Stimulated activated CD8-positive, alpha-beta memory T cell treated with anti-CD3 and anti-CD28 coated beads, Interleukin-4, amount 100 ng/mL, for 24 hours (primary cell): ENCODE measurements around the gene ST8SIA6.
"Not testable (repeated sequence)": the region's sequence is repeated elsewhere in the genome, so short reads cannot be mapped to it uniquely, and the experiment has no call there.

ENCODE experiments used
- DNase-seq: peaks from one replicate; pipeline ENCODE4 v3.0.0-alpha.2; 2020; ENCODE audit warnings: low read depth

The ST8SIA6 gene

GRCh38 chr10:17344206-17344605 lies 110.2 kb downstream of the ST8SIA6 start:
- DNase-seq = no peak

DNA sequence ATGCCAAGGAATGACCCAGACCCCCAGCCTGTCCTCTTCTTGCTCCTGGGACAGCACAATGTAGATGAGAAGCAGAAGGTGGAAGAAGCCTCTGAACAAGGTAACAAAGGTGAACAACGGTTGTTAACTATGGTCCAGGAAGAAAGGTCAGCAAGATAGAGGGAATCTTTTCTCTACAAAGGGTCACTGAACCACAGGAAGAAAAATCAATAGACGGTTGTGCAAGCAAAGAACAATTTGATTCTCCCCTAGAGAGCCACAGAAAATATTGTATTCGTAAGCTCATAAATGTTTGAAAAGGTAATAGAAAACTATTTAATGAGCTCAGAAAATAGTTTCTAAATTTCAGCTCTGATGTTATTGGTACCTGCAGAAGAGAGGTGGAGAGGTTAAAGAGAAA lies 111.3 kb downstream of the ST8SIA6 start:
- DNase-seq = no peak

DNA sequence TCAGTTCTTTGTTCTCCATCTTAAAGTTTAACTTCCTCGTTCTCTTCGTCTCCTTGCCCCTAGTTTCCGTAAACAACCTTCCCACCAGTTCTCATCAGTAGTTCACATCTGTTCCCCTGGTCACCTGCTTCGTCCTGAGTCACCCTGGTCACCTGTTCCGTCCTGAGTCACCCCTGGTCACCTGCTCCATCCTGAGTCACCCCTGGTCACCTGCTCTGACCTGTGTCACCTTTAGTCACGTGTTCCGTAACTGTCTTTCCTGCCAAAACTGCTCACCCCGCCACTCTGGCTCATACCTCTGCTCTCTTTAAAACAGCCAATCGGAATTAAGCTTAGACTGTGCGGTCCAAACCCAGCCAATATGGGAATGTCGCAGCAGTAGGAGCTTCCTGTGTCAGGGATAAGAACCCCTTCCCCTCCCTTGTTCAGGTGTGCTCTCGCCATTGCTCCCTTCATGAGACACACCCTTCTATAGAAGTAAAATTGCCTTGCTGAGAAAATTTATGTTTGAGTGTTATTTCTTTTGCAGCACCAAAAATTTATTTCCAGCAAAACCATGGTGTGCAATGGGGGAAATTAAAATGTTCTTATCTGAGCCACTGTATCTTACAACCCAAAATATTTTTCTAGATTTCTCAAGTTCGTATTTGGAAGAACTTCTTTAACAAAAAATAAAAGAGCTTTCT lies 114.1 kb downstream of the ST8SIA6 start:
- no peak for DNase-seq

GRCh38 chr10:17335065-17335464 lies 119.3 kb downstream of the ST8SIA6 start:
- DNase-seq = no peak

- DNase-seq = no peak
Observed at GRCh38 chr10:17330501-17330900, 123.9 kb downstream of the ST8SIA6 start.

GRCh38 chr10:17326377-17326776 lies 128.0 kb downstream of the ST8SIA6 start:
- DNase-seq = no peak

GRCh38 chr10:17321957-17322356 lies 132.4 kb downstream of the ST8SIA6 start:
- not testable (repeated sequence) for DNase-seq

GRCh38 chr10:17316488-17317170 lies 137.8 kb downstream of the ST8SIA6 start:
- no peak for DNase-seq

DNA sequence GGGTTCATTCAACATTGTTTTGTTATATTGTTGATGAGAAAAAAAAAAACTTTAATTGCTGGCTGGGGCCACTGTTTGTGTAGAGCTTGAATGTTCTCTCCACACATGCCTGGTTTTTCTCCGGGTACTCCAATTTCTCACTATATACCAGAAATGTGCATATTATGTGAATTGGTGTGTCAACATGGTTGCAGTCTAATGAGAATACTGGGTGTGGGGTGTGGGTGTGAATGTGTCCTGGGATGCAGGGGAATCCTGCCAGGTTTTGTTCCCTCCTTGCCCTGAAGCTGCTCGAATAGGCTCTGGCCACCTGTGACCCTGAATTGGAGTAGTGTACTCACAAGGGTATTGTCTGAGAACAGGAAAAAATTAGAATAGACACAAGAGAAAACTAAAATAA lies 145.0 kb downstream of the ST8SIA6 start:
- DNase-seq = no peak

DNA sequence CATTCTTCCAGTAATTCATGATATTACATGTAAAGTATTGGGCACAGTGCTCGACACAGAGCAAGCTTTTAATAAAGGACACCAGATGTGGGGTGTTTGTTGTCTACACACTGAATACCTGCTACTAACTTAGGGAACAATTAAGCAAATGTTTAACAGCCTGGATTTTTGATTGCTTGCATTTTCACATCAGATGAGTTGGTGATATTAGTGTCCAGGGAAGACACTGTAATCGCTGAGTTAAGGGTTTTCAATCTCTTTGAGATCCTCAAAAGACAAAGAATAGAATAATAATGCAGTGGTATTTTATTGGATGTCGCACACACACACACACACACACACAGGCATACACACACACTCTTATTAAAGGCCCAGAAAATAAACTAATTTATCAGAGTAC lies 147.3 kb downstream of the ST8SIA6 start:
- DNase-seq = no peak

DNA sequence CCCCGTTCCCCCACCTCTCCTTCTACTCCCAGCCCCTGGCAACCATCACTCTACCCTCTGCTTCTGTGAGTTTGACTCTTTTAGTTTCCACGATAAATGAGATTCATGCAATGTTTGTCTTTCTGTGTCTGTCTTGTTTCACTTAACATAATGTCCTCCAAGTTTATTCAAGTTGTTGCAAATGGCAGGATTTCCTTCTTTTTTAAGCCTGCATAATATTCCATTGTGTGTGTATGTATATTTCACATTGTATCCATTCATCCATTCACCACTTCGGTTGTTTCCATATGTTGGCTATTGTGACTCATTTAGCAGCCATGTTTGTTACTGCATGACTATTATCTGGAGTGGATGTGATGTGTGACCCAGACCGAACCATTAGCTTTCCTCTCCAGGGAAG lies 162.0 kb downstream of the ST8SIA6 start:
- DNase-seq = no peak

GRCh38 chr10:17290226-17290625 lies 164.2 kb downstream of the ST8SIA6 start:
- no peak for DNase-seq

DNA sequence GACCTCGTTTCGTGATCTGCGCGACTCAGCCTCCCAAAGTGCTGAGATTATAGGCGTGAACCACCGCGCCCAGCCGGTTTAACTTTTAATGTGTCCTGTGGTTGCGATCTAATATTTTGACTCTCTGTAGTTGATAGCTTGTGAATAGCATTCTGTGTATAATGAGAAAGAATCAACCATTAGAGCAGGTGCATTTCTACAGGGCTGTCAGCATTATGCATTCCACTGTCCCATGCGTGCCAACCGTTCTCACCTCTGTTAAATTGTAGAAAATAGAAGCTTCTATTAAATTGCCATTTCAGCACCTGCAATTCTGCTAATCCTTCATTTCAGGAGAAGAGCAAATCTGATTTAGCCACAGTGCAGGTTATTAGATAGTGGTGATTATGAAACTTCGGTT lies 164.6 kb downstream of the ST8SIA6 start:
- no peak for DNase-seq

DNA sequence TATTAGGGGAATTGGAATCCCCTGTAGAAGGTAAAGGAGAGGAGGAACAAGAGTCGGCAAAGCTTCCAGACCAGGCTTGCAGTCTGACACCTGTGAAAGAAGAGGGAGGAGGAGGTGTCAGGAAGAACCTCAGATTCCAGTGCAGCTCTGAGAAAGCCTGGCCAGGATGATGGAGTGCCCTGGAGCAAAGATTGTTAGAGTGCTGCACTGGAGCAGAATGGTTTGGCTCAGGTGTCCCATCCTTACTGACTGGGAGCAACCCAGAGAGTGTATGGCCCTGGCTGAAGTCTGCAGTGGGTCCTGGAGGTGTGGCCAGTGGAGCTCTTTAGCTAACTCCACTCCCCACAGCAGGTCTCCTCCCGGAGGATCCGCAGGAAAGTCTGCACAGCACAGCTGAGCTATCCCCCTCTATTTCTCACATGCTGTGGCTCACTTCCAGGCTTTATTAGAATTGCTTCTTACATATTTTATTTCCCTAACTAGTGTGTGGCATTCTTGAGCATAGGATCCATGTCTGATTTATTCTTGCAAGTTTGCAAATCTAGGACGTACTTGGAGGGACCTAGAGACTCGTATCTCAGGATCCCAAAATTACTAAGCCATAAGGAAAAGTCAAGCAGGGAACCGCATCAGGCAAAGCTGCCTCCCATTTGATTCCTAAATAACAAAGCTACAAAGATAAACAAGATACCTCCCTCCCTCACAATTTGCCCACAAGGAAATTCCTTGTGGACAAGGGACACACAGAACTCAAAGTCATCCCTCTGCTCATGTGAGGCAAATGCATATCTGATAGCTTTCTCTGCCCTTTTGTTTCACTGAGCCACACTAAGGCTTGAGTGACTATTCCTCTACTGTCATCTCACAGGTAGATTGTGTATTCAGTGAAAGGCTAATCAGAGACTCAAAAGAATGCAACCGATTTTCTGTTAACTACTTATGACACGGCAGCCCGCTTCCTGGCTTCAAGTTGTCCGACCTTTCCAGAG lies 167.5 kb downstream of the ST8SIA6 start:
- no peak for DNase-seq

- DNase-seq = no peak
Observed at GRCh38 chr10:17282311-17282710, 172.1 kb downstream of the ST8SIA6 start.

DNA sequence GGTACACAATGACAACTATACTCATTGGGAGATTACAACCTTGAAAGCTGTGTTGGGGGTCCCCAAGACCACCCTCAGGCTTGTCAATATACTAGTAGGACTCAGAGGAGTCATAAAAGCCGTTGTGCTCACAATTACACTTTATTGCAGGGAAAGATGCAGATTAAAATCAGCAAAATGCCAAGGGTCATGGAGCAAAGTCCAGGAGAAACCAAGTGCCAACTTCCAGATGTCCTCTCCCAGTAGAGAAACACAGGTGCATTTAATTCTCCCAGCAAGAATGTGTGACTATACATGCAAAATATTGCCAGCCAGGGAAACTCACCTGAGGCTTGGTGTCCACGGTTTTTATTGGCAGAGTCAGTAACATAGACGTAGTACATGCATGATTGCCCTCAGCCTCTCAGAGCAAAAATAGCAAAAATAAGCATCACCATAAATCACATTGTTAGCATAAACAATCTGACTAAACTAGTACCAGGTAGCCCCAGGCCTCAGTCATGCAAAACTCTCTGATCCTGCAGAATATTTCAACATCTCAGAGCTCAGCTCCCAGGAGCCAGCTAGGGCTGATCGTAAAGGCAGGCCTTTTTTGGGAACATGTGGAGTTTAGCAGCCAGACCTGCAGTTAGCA lies 175.7 kb downstream of the ST8SIA6 start:
- no peak for DNase-seq

GRCh38 chr10:17276756-17277424 lies 177.5 kb downstream of the ST8SIA6 start:
- DNase-seq = no peak

GRCh38 chr10:17273403-17273802 lies 181.0 kb downstream of the ST8SIA6 start:
- no peak for DNase-seq

- DNase-seq = no peak
Observed at GRCh38 chr10:17272648-17273047, 181.7 kb downstream of the ST8SIA6 start.
